K562 (cell line): ENCODE results near the gene LRRK2. TPM values are rescaled to one million over a fixed set of nuclear protein-coding genes. Genes with fewer than 3 reads are reported as not detected.

ENCODE experiments used
- ATAC-seq: fragments of 200-7000 bp; cut with Tn5 transposase; 3 replicates; pipeline ENCODE4 v1.9.1; 2020; ENCODE audit warnings: moderate library complexity
- BruUV-seq: library from RNA; stranded (reverse); fragments of 400-500 nt; replicated peaks from 2 replicates; lab custom pipeline; 2021; lab: Mats Ljungman, UMichigan
- CTCF ChIA-PET: fragments of 300-600 bp; formaldehyde crosslinking; extraction: SDS; loops from one replicate; lab custom pipeline; 2021; ENCODE audit warnings: low intra/inter-chr PET ratio; lab: Yijun Ruan, JAX
- POLR2A ChIA-PET: fragments of 300-600, 350-650 bp; sonication (Branson Sonifier 250); formaldehyde crosslinking; extraction: SDS; loops from one replicate; lab custom pipeline; 2021; ENCODE audit warnings: antibody characterized with exemption, inconsistent platforms; lab: Yijun Ruan, JAX
- DNase-seq, 4 experiments: peaks; one replicate each; pipeline versions ENCODE4 v3.0.0 to v3.0.0-alpha.2; 2011 to 2018; ENCODE audit warnings: low spot score in 3 of 4, mixed read lengths in 3 of 4; ENCODE audit errors: extremely low read depth in 1 of 4
- FAIRE-seq: peaks from 2 replicates; lab custom pipeline; 2011; peaks lifted over from hg19 to GRCh38; lab: Jason Lieb, UNC
- H2AFZ ChIP-seq: 2 replicates; pipeline ENCODE4 v1.6.0; 2011; ENCODE audit warnings: low read depth, low read length, control low read depth, inconsistent platforms
- H3K27ac ChIP-seq: fragments of 200-600 bp; 3 replicates; pipeline ENCODE4 v1.8.0; 2011; ENCODE audit warnings: low read depth, mild to moderate bottlenecking, control low read depth, inconsistent platforms, low read length, moderate library complexity, mixed read lengths; ENCODE audit errors: extremely low read depth
- H3K27me3 ChIP-seq, 2 experiments: fragments of 300-600 bp in 1 of 2; 2 replicates in 1 of 2; 3 replicates in 1 of 2; pipeline versions ENCODE4 v1.6.0 to v1.8.0; 2011; ENCODE audit warnings: inconsistent platforms in 2 of 2, low read length in 2 of 2, mild to moderate bottlenecking in 1 of 2, mixed read lengths in 1 of 2, moderate library complexity in 1 of 2; ENCODE audit not compliant: control insufficient read depth in 2 of 2, insufficient read depth in 2 of 2
- H3K36me3 ChIP-seq: fragments of 300-600 bp; 3 replicates; pipeline ENCODE4 v1.8.0; 2011; ENCODE audit warnings: mild to moderate bottlenecking, low read length, inconsistent platforms; ENCODE audit not compliant: control insufficient read depth, insufficient read depth
- H3K4me1 ChIP-seq, 2 experiments: fragments of 200-600 bp in 1 of 2; replicated peaks in 1 of 2; 2 replicates in 1 of 2; 3 replicates in 1 of 2; pipeline versions ENCODE4 v1.5.1 to v1.8.0; 2011; ENCODE audit warnings: inconsistent platforms in 2 of 2, low read length in 2 of 2, mild to moderate bottlenecking in 1 of 2, mixed read lengths in 1 of 2, moderate library complexity in 1 of 2; ENCODE audit not compliant: control insufficient read depth in 2 of 2, insufficient read depth in 2 of 2
- H3K4me2 ChIP-seq: 2 replicates; pipeline ENCODE4 v1.6.1; 2011; ENCODE audit warnings: low read length, control low read depth, inconsistent platforms, mixed read lengths; ENCODE audit not compliant: insufficient read depth
- H3K4me3 ChIP-seq: fragments of 200-600 bp; sonication (generic), shearing (Covaris generic); 2 replicates; pipeline ENCODE4 v1.5.1; 2016; ENCODE audit warnings: control low read depth, inconsistent platforms
- H3K79me2 ChIP-seq: fragments of 200-600 bp; 3 replicates; pipeline ENCODE4 v1.8.0; 2011; ENCODE audit warnings: low read length, inconsistent platforms; ENCODE audit not compliant: control insufficient read depth, insufficient read depth
- H3K9ac ChIP-seq, 2 experiments: 2 replicates each; pipeline versions ENCODE4 v1.6.0 to v1.6.1; 2011; ENCODE audit warnings: low read depth in 2 of 2, low read length in 2 of 2, control low read depth in 1 of 2, inconsistent platforms in 1 of 2, mild to moderate bottlenecking in 1 of 2, mixed read lengths in 1 of 2; ENCODE audit not compliant: insufficient read depth in 1 of 2
- H3K9me1 ChIP-seq: one replicate; pipeline ENCODE4 v1.6.0; 2011; ENCODE audit warnings: inconsistent platforms, mild to moderate bottlenecking, low read length, moderate library complexity; ENCODE audit not compliant: control insufficient read depth, insufficient read depth
- H3K9me3 ChIP-seq: replicated peaks from 2 replicates; pipeline ENCODE4 v1.5.1; 2011; ENCODE audit warnings: low read depth, low read length, inconsistent platforms; ENCODE audit not compliant: control insufficient read depth, insufficient read depth
- H4K20me1 ChIP-seq: replicated peaks from 2 replicates; pipeline ENCODE4 v1.6.1; 2011; ENCODE audit warnings: low read length, inconsistent platforms, mixed read lengths; ENCODE audit not compliant: control insufficient read depth, insufficient read depth
- KAT8 ChIP-seq: fragments of 450-650 bp; IDR thresholded peaks from 2 replicates; pipeline ENCODE4 v1.6.1; 2016; ENCODE audit warnings: low read depth, mild to moderate bottlenecking
- MAFK ChIP-seq: IDR thresholded peaks from 2 replicates; pipeline ENCODE4 v1.6.1; 2011; ENCODE audit warnings: low read length, improper control_type of control experiment
- RHOXF2B ChIP-seq: fragments of 250-450 bp; sonication (Bioruptor Pico); conservative IDR thresholded peaks from 2 replicates; pipeline ENCODE4 v1.5.1; 2021
- WGBS: fragments of 100-300 bp; shearing (Covaris generic); methylation state at CpG from one replicate; pipeline ENCODE4 v1.1.6; 2016; ENCODE audit warnings: low coverage, mixed read lengths; ENCODE audit not compliant: insufficient coverage; ENCODE audit errors: missing lambda C conversion rate; 5-methylcytosine and 5-hydroxymethylcytosine counted together
- in situ Hi-C: fragments of 300-500 bp; cut with MboI; formaldehyde crosslinking; loops from 4 replicates; pipeline ENCODE4 v1.15.0; 2018; ENCODE audit warnings: inconsistent platforms, mixed read lengths
- intact Hi-C: fragments of 100-400 bp; cut with micrococcal nuclease; formaldehyde crosslinking; loops from 2 replicates; pipeline ENCODE4 v1.14.2; 2022
- polyA plus RNA-seq, 8 experiments: library from polyadenylated mRNA; depleted of rRNA in 4 of 8; stranded (reverse) in 5 of 8; unstranded in 3 of 8; fragments of >200 nt; fragmentation: Nextera tagmentation in 2 of 8; fragmentation: Illumina TruSeq in 1 of 8; extraction: Ambion mirVana in 2 of 8; extraction: Trizol in 1 of 8; gene quantifications; 2 replicates each; pipeline versions ENCODE4 v1.2.1 to v1.2.3, GENCODE V29; 2011 to 2014; ENCODE audit warnings: inconsistent platforms in 1 of 8, missing spikeins in 1 of 8
- total RNA-seq, 7 experiments: library from RNA; depleted of rRNA in 6 of 7; stranded (reverse); fragments of >200 nt in 6 of 7; fragmentation: Illumina TruSeq in 2 of 7; extraction: Trizol in 2 of 7; gene quantifications; 2 replicates each; pipeline versions ENCODE4 v1.2.1 to v1.2.3, GENCODE V29; 2011 to 2021; ENCODE audit warnings: low replicate concordance in 1 of 7
- TF ChIP-seq, protein P1 (sequence below): IDR thresholded peaks from 2 replicates; pipeline ENCODE4 v1.6.1; 2014; ENCODE audit warnings: antibody characterized with exemption
- TF ChIP-seq, protein P2 (sequence below), 2 experiments: fragments of 450-650 bp; IDR thresholded peaks; 2 replicates each; pipeline ENCODE4 v1.6.1; 2018; ENCODE audit warnings: mild to moderate bottlenecking in 2 of 2, low read depth in 1 of 2; ENCODE audit not compliant: partially characterized antibody in 2 of 2

Gene LRRK2
- total and polyA plus RNA-seq, 9 of the 15 experiments (the other 6 are each of a cell fraction or from before 2014, with no cell fraction given), result 0.03 to 0.89 (median 0.31) TPM

DNA sequence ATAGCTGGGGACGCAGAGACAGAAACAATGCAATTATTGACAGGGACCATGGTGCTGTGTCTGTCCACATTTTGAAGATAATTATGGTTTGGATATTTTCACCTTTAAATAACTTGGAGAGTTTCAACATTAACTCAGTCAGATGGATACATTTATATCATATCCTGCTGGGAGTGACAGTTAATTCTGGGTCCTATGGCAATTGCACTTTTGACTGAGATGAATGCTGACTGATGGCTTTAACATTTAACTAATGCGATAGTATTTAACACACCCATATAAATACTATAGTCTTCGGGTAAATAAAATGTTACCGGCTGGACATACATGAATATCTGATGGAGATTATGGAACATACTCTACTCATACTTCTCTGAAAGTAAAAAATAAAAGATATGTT is 118.3 kb downstream of the LRRK2 start (continued):
- TF ChIP-seq MAFK (no peak), RHOXF2B (CRISPR knock-in tag) (no peak), KAT8 (no peak)
- TF ChIP-seq, protein P1, sequence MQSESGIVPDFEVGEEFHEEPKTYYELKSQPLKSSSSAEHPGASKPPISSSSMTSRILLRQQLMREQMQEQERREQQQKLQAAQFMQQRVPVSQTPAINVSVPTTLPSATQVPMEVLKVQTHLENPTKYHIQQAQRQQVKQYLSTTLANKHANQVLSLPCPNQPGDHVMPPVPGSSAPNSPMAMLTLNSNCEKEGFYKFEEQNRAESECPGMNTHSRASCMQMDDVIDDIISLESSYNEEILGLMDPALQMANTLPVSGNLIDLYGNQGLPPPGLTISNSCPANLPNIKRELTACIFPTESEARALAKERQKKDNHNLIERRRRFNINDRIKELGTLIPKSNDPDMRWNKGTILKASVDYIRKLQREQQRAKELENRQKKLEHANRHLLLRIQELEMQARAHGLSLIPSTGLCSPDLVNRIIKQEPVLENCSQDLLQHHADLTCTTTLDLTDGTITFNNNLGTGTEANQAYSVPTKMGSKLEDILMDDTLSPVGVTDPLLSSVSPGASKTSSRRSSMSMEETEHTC, result no peak

DNA sequence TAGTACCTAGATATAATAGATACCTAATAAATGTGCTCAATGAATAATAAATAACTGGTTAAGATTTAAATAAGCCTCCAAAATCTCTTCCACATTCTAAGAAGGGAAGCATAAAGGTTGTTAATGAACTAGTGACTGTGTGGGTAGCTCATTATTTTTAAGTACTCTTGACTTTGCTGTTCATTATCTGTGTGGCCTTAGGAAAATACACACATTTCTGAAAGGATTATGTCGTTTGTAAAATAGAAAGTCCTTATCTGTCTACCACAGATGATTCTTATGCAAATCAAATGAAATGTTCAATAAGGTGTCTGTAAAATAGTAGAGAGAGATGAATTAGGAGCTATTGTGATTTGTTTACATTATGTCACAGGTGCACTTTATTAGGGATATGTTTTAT is 119.5 kb downstream of the LRRK2 start:
- H3K4me3 ChIP-seq, result no peak overlapping the region
- no peak overlapping the region for H3K4me2 ChIP-seq
- no TSS peak for BruUV-seq
- no peak overlapping the region for H2AFZ ChIP-seq
- CTCF ChIA-PET, result no interaction called here
- H3K9ac ChIP-seq, result no peak overlapping the region
- H3K79me2 ChIP-seq, result no peaks in the 10 kb centered on the region
- no peaks in the 10 kb centered on the region for H3K9me1 ChIP-seq
- no peak overlapping the region for H3K27ac ChIP-seq
- in situ Hi-C loops, result no loop called here
- H3K36me3 ChIP-seq, result no peaks in the 10 kb centered on the region
- no peak for ATAC-seq
- TF ChIP-seq, protein P2, sequence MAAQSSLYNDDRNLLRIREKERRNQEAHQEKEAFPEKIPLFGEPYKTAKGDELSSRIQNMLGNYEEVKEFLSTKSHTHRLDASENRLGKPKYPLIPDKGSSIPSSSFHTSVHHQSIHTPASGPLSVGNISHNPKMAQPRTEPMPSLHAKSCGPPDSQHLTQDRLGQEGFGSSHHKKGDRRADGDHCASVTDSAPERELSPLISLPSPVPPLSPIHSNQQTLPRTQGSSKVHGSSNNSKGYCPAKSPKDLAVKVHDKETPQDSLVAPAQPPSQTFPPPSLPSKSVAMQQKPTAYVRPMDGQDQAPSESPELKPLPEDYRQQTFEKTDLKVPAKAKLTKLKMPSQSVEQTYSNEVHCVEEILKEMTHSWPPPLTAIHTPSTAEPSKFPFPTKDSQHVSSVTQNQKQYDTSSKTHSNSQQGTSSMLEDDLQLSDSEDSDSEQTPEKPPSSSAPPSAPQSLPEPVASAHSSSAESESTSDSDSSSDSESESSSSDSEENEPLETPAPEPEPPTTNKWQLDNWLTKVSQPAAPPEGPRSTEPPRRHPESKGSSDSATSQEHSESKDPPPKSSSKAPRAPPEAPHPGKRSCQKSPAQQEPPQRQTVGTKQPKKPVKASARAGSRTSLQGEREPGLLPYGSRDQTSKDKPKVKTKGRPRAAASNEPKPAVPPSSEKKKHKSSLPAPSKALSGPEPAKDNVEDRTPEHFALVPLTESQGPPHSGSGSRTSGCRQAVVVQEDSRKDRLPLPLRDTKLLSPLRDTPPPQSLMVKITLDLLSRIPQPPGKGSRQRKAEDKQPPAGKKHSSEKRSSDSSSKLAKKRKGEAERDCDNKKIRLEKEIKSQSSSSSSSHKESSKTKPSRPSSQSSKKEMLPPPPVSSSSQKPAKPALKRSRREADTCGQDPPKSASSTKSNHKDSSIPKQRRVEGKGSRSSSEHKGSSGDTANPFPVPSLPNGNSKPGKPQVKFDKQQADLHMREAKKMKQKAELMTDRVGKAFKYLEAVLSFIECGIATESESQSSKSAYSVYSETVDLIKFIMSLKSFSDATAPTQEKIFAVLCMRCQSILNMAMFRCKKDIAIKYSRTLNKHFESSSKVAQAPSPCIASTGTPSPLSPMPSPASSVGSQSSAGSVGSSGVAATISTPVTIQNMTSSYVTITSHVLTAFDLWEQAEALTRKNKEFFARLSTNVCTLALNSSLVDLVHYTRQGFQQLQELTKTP (IDR thresholded peaks at IDR 0.05; ENCODE audit: low read depth in 1 of 2, partially characterized antibody in 2 of 2), result no peak
- TF ChIP-seq, all 486 proteins: peak for 0
- POLR2A ChIA-PET, result no interaction called here
- FAIRE-seq, result no peak
- no peak for DNase-seq
- 0% methylated on average over 1 of the region's 1 CpG for WGBS
- intact Hi-C loops, result no loop called here
- Histone ChIP-seq H3K9me3 (no peaks in the 10 kb centered on the region), H3K4me1 (no peaks in the 10 kb centered on the region), H4K20me1 (no peaks in the 10 kb centered on the region), H3K27me3 (no peaks in the 10 kb centered on the region)
